ENCODE measurements around the gene PPIAL4G.
"Not testable (repeated sequence)": the region's sequence is repeated elsewhere in the genome, so short reads cannot be mapped to it uniquely, and the experiment has no call there.

Gene PPIAL4G

GRCh38 chr1:148483029-148483428 lies at the start of gene PPIAL4G:
Gene PPIAL4G (minus strand): TSS chr1:148483302. CDS start chr1:148483252, 50 bp downstream.
- DNase-seq, result not testable (repeated sequence)

- DNase-seq, result not testable (repeated sequence)
Observed at GRCh38 chr1:148532158-148532557, 49.1 kb upstream of the PPIAL4G start.

- DNase-seq, result peak; percentile 35
Observed at GRCh38 chr1:148529101-148529567, 46.0 kb upstream of the PPIAL4G start.

- not testable (repeated sequence) for DNase-seq
Observed at GRCh38 chr1:148528591-148528990, 45.5 kb upstream of the PPIAL4G start.

GRCh38 chr1:148526587-148526986 lies 43.5 kb upstream of the PPIAL4G start:
- DNase-seq, result not testable (repeated sequence)

- DNase-seq, result not testable (repeated sequence)
Observed at GRCh38 chr1:148523205-148524144, 40.4 kb upstream of the PPIAL4G start.

GRCh38 chr1:148522561-148523204 lies 39.6 kb upstream of the PPIAL4G start:
- DNase-seq, result peak; percentile 74

DNA sequence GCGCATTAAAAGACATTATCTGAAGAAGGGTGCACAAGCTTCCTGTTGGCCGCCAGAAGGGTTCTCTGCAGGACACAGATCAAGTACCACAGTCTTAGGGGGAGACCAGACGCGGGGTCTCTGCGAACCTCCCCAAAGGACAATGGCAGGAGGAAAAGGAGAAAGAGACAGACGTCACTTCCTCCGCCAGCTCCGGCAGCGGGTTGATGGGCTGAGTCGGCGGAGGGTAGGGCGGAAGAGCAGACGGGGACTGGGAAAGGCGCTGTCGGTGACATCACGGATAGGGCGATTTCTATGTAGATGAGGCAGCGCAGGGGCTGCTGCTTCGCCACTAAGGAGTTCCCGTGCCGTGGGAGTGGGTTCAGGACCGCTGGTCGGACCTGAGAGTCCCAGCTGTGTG lies 39.0 kb upstream of the PPIAL4G start:
- DNase-seq, result peak; percentile 75

DNA sequence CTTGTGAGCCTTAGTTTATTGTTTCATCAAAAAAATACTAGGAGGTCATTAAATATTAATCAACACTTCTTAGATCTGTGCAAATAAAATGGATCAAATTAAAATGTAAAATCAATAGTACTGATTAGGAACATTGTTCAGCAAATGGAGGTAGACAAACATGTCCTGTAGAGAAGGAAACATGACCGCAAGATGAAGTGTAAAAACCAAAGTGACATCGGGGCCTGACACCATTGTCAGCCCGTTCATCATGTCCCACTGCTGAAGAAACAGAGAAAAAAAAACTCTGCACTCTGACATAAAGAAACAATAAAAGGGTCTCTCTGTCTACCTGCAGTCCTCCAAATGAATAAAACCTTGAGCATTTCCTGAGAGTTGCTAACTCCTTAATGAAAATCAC lies 31.2 kb upstream of the PPIAL4G start:
- DNase-seq, result not testable (repeated sequence)

GRCh38 chr1:148512571-148513184 lies 29.6 kb upstream of the PPIAL4G start:
- not testable (repeated sequence) for DNase-seq

- DNase-seq, result not testable (repeated sequence)
Observed at GRCh38 chr1:148493933-148494332, 10.8 kb upstream of the PPIAL4G start.

- peak; percentile 18 for DNase-seq
Observed at GRCh38 chr1:148481134-148481533, 2.0 kb downstream of the PPIAL4G start.

DNA sequence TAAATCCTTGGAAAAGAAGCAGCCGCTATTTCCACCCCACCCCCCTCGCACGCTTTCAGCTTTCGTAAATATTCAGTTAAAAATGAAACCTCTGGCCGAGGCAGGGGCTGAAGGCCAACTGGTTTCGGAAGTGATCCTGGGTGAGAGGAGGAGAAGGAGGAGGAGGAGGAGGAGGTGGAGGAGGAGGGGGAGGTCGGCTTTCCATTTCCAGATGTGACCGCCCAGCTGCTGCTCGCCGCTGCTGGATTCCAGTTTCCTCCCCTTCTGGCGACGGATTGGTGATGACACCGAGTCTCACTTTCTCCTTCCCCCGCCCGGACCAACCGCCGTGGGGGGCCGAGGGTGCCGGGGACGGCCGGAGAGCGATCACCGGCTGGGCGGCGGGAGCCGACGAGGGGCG lies 23.4 kb downstream of the PPIAL4G start:
- DNase-seq, result not testable (repeated sequence)

- DNase-seq, result peak; percentile 32
Observed at GRCh38 chr1:148458901-148459581, 24.1 kb downstream of the PPIAL4G start.

DNA sequence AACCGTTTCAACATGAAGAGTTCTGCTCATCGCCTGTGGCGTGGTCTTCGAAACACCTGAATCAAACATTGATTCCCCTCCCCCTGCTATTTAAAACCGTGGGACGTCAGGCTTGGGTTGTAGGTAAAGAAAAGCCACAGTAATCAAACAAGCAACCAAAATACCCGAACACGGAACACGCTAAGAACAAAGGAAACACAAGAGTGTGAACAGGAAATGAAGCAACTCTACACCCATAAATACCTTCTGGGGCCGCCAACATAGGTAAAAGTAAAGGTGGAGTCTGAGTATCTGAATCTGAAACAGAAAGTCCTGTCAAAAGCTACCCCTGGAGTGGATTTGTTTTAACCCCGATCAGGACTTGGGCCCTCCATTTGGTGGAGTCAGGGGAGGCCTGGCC lies 24.7 kb downstream of the PPIAL4G start:
- DNase-seq, result peak; percentile 31

GRCh38 chr1:148452845-148453244 lies 30.3 kb downstream of the PPIAL4G start:
- not testable (repeated sequence) for DNase-seq

GRCh38 chr1:148439654-148440325 lies 43.3 kb downstream of the PPIAL4G start:
- not testable (repeated sequence) for DNase-seq

DNA sequence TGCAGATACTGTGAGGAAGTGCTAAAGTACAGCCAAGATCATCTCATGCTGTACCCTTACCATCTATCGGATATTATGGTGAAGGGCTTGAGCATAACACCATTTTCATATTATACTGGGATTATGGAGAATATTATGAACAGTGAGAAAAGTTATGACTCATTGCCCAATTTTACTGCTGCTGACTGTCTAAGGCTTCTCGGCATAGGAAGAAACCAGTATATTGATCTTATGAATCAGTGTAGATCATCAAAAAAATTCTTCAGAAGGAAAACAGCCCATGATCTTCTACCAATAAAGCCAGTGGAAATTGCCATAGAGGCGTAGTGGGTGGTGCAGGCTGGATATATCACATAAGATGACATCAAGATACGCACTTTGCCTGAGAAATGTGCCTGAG lies 47.7 kb downstream of the PPIAL4G start:
- DNase-seq, result no peak

DNA sequence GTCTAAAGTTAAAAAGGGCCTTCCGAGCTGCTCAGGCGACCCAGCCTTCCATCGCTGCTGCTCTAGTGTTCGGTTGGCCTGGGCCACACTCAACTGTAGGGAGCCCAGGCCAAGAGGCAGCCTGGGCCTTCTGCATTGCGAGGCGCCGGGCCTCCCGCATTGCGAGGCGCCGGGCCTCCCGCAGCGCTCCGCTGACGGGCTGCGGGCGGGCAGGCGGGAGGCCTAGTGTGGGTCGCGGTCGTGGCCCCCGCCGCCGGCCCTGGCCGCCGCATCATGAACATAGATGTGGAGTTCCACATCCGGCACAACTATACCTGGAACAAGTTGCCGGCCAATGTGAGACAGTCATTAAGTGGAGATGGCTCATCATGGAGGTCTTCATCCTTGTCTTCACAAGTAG lies 48.3 kb downstream of the PPIAL4G start:
- no peak for DNase-seq

DNA sequence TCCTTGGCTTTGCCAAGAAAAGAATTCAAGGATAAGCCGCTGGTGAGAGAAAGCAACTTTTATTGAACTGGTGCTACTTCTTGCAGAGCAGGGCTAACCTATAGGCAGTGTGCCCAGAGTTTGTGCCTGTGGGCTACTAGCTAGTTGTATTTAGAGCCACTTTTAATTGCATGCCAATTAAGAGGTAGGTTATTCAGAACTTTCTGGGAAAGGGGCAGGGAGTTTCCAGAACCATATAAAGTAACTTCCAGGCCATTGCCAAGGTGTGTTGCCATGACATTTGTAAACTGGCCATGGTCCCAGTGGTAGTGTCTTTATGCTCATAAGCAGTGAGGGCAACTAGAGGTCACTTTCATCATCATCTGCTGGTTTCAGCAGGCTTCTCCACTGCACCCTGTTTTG lies 50.2 kb downstream of the PPIAL4G start:
- DNase-seq, result not testable (repeated sequence)
